GM15510 (cell line): Measurements from ENCODE around the gene B4GALT5.

Source experiments
- POLR2A ChIP-seq: IDR thresholded peaks from 3 replicates; pipeline ENCODE4 v1.6.1; 2011; ENCODE audit warnings: borderline replicate concordance; ENCODE audit not compliant: insufficient read length; ENCODE audit errors: extremely low read depth

Gene B4GALT5

GRCh38 chr20:49712118-49712517 is 1.6 kb downstream of the B4GALT5 start:
- TF ChIP-seq POLR2A, result no peak

DNA sequence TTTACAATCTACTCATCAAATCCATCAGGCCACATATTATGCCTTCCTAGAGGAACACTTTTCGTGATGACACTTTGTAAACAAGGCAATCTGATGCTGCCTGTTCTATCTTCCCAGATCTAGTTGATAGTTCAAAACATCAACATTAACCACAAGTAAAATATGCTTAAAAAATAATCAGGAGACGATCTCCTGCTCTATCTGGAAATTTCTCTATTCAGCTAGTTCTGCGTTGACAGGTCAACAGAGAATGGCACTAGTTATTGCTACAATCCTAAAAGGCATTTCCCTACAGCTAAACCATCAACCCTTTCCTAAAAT is 2.1 kb downstream of the B4GALT5 start:
- TF ChIP-seq POLR2A, result no peak

DNA sequence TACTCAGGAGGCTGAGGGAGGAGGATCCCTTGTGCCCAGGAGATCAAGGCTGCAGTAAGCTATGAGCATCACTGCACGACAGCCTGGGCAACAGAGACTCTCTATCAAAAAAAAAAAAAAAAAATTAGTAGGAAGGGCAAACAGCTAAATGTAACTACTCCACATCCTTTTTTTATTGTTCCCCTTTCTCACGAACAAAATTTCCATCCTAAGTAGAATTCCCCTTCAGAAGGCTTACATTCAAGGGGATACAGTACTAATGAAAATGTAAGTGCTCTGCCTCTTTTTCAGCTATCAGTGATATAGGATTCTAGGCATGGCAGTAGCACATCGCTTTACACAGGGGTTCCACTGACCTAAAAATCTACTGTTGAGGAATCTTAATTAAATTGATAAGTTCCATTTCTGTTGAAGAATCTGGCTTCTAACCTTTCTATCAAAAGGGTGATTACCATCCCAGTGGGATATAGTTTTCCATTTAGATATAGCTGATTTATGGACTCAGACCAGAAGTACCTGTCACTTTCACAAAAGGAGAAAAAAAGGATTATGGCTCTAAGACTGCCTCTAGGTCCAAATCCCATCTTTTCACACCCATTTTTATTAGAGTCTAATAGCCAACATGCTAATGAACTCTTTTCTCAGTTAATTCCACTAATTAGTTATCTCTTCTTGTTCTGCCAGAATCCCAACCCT is 2.6 kb downstream of the B4GALT5 start:
- TF ChIP-seq POLR2A, result no peak

DNA sequence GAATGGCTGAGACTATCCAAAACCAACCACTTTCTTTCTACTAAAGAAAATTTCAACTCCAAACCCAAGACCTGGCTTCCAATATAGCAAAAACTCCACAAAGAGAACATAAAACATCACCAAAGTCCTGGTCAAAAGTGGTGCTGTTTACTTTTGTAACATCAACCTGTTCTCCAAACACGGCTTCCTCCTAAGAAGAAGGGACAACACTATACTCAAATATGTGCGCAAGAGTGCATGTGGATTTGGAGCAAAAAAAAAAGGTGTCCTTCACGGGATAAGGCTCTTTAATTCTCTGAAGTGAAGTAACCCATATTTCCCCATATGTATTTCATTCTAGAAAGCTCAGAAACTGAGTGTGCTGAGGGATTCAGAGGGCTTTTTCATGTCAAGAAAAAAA is 6.6 kb downstream of the B4GALT5 start:
- no peak for TF ChIP-seq POLR2A

DNA sequence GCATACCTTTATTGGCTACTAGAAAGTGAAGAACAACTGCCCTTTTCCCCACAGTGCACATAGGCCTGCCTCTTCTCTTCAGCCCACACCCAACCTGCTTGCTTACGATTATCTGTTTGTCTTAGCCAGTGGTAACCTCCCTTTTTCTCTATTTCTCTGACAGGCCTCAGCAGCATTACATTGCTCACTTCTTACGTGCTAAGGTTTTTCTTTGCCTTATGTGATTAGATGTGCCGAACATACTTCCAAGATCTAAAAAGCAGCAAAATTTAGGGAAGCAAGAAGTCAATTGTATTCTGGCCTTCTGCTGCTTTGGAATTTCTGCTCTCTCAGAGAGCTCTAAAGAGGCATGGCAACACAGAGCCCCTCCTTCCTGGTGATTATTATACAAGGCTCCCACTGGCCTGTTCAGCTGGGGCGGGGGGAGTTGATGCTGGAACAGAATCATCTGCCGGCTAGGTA is 7.0 kb downstream of the B4GALT5 start:
- no peak for TF ChIP-seq POLR2A

DNA sequence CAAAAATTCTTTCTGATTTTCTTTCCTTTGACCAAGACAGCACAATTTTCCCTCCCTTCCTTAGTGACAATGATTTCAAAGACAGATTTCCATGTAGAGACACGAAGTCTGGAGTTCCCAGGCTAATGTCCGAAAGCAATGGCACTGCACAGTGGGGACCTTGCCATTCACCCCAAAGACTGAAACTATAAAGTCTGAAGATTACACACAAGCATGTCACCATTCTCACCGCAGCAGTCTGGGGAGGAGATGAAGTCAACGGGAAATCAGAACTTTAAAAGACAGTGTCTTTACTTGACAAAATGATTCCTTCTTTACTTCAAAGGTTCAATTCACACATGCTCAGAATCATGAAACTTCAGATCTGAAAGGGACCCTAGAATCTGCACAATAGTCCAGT is 8.3 kb downstream of the B4GALT5 start:
- no peak for TF ChIP-seq POLR2A

GRCh38 chr20:49704932-49705336 is 8.7 kb downstream of the B4GALT5 start:
- no peak for TF ChIP-seq POLR2A

- TF ChIP-seq POLR2A, result no peak
Measured at GRCh38 chr20:49701916-49702315, 11.8 kb downstream of the B4GALT5 start.

DNA sequence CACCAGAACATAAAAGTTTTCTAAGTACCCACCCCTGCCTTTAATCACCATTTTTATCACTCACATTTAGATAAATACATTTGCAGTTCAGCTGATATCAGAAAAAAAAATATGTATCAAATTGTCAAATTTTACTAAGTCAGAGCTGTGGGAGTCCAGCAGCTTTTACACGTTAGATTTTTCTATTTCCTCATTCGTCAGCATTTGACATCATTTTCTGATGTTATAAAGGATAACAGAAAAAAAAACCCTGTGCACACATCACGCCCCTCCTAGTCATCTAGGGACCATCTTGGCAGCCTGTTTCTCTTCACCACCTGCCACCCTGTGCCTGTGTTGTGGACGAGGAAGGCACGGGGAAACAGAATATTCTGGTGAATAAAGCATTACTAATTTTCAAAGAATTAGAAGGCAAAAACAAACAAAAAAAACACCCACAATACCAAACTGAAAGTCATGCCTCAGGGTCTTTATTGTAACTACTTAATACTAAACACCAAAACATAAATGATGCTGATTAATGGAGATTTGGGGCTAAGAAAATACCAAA is 12.4 kb downstream of the B4GALT5 start:
- TF ChIP-seq POLR2A, result no peak

GRCh38 chr20:49700411-49701185 is 13.1 kb downstream of the B4GALT5 start:
- no peak for TF ChIP-seq POLR2A

DNA sequence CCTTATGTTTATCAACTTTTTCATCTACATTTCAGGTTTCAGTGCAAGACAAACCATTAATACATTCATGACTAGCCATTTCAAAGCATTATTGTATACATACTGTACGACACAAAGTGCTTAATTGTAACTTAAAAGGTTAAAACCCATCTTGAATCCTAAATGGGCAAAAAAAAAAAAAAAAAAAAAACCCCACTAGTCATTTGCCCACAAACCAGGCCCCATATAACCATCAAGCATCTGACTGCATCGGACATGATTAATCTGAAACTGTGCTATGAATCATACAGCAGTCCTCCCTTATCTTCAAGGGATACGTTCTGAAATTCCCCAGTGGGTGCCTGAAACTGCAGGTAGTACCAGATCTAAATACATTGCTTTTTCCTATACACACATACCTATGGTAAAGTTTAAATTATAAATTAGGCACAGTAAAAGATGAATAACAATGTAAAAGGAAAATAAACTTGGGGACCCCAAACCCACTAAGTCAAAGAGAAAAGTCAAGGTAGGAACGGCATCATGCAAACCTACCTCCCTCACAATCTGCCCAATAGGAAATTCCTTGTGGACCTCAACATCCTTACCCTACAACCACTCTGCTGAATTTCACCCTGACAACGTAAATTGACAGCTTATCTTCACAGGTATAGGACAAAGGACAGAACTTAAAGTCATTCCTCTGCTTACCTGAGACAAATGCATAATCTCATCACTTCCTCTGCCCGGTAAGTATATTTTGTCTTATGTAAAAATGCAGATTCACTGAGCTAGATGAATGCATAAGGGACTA is 14.3 kb downstream of the B4GALT5 start:
- TF ChIP-seq POLR2A, result no peak

DNA sequence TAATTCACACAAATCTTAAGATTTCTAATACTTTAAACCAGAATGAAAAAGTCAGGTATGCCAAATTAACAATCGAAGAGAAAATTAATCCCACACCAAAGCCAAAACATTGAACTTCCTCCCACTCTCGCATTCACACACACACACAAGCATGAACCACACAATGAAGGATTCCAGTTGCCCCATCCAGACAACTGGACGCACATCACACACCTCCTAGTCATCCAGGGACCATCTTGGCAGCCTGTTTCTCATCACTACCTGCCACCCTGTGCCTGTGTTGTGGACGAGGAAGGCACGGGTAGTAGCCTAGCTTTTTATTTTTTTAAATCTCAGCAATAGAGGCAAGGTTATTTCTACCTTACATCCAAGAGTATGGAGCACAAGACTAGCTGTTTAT is 15.2 kb downstream of the B4GALT5 start:
- no peak for TF ChIP-seq POLR2A

DNA sequence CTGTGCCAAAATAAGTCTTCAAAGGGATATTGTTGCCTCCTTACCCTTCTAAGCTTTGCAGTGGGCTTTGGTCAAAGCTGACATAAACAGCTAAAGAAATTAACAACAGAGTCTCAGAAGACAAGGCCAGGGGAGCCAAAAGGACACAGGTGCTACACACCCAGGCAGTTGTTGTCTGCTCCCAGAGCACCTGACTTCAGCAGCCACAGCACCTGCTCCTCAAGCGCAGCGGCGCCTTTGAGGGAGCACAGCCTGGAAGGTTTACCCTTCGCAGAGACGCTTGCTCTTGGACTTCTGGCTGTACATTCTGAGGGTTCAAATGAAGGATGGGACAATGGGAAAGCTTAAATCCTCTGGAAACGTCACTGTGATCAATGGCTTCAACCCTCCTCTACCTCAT is 16.6 kb downstream of the B4GALT5 start:
- TF ChIP-seq POLR2A, result no peak

DNA sequence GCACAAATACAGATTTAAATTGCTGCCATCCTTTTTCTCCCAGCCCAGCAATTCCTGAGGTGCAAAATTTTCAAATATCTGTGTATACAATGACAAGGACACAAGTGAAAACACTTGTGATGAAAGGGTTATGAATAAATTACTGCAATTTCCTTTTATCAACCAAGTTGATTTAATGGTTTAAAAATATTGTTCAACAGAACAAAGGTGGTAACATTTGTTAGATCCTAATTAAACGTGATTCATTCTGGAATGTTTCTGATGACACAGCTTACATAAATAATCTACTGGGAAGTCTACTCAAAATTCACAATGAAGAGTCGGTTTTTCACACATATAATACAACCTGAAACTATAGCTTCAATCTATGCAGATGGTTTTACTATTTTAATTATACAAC is 17.1 kb downstream of the B4GALT5 start:
- no peak for TF ChIP-seq POLR2A

- no peak for TF ChIP-seq POLR2A
Measured at GRCh38 chr20:49695830-49696229, 17.8 kb downstream of the B4GALT5 start.
